T47D (cell line): ENCODE measurements around the gene GSTO2.

Experiments used
- DNase-seq, 2 experiments: peaks; one replicate each; pipeline versions ENCODE4 v3.0.0 to v3.0.0-alpha.2; 2011 to 2012; ENCODE audit warnings: low read depth in 1 of 2, low spot score in 1 of 2
- JUND ChIP-seq: IDR thresholded peaks from 2 replicates; pipeline ENCODE4 v1.6.1; 2012; ENCODE audit warnings: low read depth
- in situ Hi-C: cut with HindIII; loops from 2 replicates; pipeline ENCODE4 v1.10.0; 2016; ENCODE audit warnings: low sequenced_read_pairs, low pct_unique_long_range_greater_than_20kb

GSTO2 gene

GRCh38 chr10:104299031-104299904, 30.3 kb downstream of the GSTO2 start:
- DNase-seq, result no peak
- in situ Hi-C loops, result no loop called here
- no peak for TF ChIP-seq JUND

- TF ChIP-seq JUND, result no peak
- in situ Hi-C loops, result no loop called here
- DNase-seq, result no peak
These were observed 31.2 kb downstream of the GSTO2 start for GRCh38 chr10:104300002-104300735.

GRCh38 chr10:104300736-104301292, 31.8 kb downstream of the GSTO2 start:
- DNase-seq, result peak in 1 of 2 experiments; percentile 30
- in situ Hi-C loops, result no loop called here

GRCh38 chr10:104301907-104302690, 33.1 kb downstream of the GSTO2 start:
- in situ Hi-C loops, result no loop called here
- no peak for DNase-seq
- no peak for TF ChIP-seq JUND

More at GRCh38 chr10:104300736-104301292, 31.8 kb downstream of the GSTO2 start:
- TF ChIP-seq JUND, result no peak

- in situ Hi-C loops, result no loop called here
These were observed 34.8 kb downstream of the GSTO2 start for GRCh38 chr10:104303594-104304355.

GRCh38 chr10:104304356-104304745, 35.4 kb downstream of the GSTO2 start:
- DNase-seq, result no peak
- no peak for TF ChIP-seq JUND
- in situ Hi-C loops, result no loop called here

More at GRCh38 chr10:104303594-104304355, 34.8 kb downstream of the GSTO2 start:
- TF ChIP-seq JUND, result no peak
- no peak for DNase-seq

- no peak for TF ChIP-seq JUND
- no peak for DNase-seq
- in situ Hi-C loops, result no loop called here
These were observed 35.9 kb downstream of the GSTO2 start for GRCh38 chr10:104304927-104305326.

GRCh38 chr10:104306897-104307296, 37.9 kb downstream of the GSTO2 start:
- TF ChIP-seq JUND, result no peak
- DNase-seq, result no peak
- in situ Hi-C loops, result no loop called here

GRCh38 chr10:104307576-104308438, 38.8 kb downstream of the GSTO2 start:
- no peak for TF ChIP-seq JUND
- in situ Hi-C loops, result no loop called here

GRCh38 chr10:104308439-104308903, 39.5 kb downstream of the GSTO2 start:
- no peak for DNase-seq
- in situ Hi-C loops, result no loop called here
- TF ChIP-seq JUND, result no peak

More at GRCh38 chr10:104307576-104308438, 38.8 kb downstream of the GSTO2 start:
- no peak for DNase-seq
